ENCODE data around the gene TOP3A. TPM values are rescaled to one million over a fixed set of nuclear protein-coding genes. Genes with fewer than 3 reads are reported as not detected.

Gene TOP3A
- total and polyA plus RNA-seq, 2 experiments from 2014 or later, result 21.7 to 76.7 TPM

- no peak for TF ChIP-seq ZNF462 (CRISPR knock-in tag; IDR thresholded peaks at IDR 0.05)
Observed at GRCh38 chr17:18260332-18261145, 54.3 kb downstream of the TOP3A start, which contains the start of gene MIEF2 (continued).

- peak overlapping the region; percentile 13; the same call in 1 of the 2 replicates for H3K27ac ChIP-seq (ENCODE audit: low read depth)
- no peaks in the 10 kb centered on the region for H3K27me3 ChIP-seq (ENCODE audit: insufficient read depth)
- peaks cover 20% of the 10 kb centered on the region for H3K4me1 ChIP-seq (ENCODE audit: insufficient read depth)
- H3K4me1 Mint-ChIP-seq, result peaks cover 29% of the 10 kb centered on the region
- ATAC-seq (no peak), DNase-seq (ENCODE audit: low spot score) (no peak)
- H3K36me3 Mint-ChIP-seq (ENCODE audit: low read depth), result peaks cover 25% of the 10 kb centered on the region
- H3K4me2 ChIP-seq, result peak overlapping the region; percentile 67
- H3K27ac Mint-ChIP-seq, result peak overlapping the region; percentile 88
- peaks cover 9% of the 10 kb centered on the region; the same call in 1 of the 2 replicates for H3K36me3 ChIP-seq (ENCODE audit: insufficient read depth)
- peaks cover 4% of the 10 kb centered on the region for H3K27me3 Mint-ChIP-seq (ENCODE audit: insufficient read depth, low read depth, poor library complexity)
- no peaks in the 10 kb centered on the region; the same call in none of the 2 replicates for H4K20me1 ChIP-seq (replicated peaks; ENCODE audit: insufficient read depth)
- H3F3A ChIP-seq (replicated peaks; ENCODE audit: low read depth), result peaks cover 18% of the 10 kb centered on the region
- H3K9me2 ChIP-seq (ENCODE audit: insufficient read depth), result no peaks in the 10 kb centered on the region
- H3K79me2 ChIP-seq (replicated peaks; ENCODE audit: insufficient read depth), result peaks cover 34% of the 10 kb centered on the region
- H3K4me3 Mint-ChIP-seq, result peak overlapping the region; percentile 81
- no peak overlapping the region for H2AFZ ChIP-seq
- H3K4me3 ChIP-seq, result peak overlapping the region; percentile 97
- no peak for TF ChIP-seq ZNF114 (CRISPR knock-in tag; IDR thresholded peaks at IDR 0.05)
- no peak for TF ChIP-seq CREB1 (CRISPR knock-in tag; IDR thresholded peaks at IDR 0.05; ENCODE audit: low read depth)
- TF ChIP-seq JUNB (IDR thresholded peaks at IDR 0.05; ENCODE audit: unreplicated experiment), result no peak
- TF ChIP-seq EZH2 (IDR thresholded peaks at IDR 0.05; ENCODE audit: low read depth, unreplicated experiment), result no peak
- TF ChIP-seq NANOG (IDR thresholded peaks at IDR 0.05; ENCODE audit: borderline replicate concordance), result no peak
- no peak for TF ChIP-seq POLR2AphosphoS5 (IDR thresholded peaks at IDR 0.05; ENCODE audit: low read depth)
- no peaks in the 10 kb centered on the region for H3K9me3 Mint-ChIP-seq
Observed at GRCh38 chr17:18259621-18260331, 55.0 kb downstream of the TOP3A start.

Data from GM23338 (cell line).